ENCODE results near the gene CYBB. TPM values are rescaled to one million over a fixed set of nuclear protein-coding genes. Genes with fewer than 3 reads are reported as not detected.

Gene CYBB
- polyA plus RNA-seq, 1 of the 3 experiments (the other 2 are of a cell fraction) = not detected

- Histone ChIP-seq H3K4me1 (ENCODE audit: control insufficient read depth in 1 of 2, insufficient read depth in 2 of 2, low read depth in 1 of 2, low read length in 1 of 2) (no peaks in the 10 kb centered on the region), H3K36me3 (replicated peaks in 1 of 2; ENCODE audit: control insufficient read depth in 1 of 2, insufficient read depth in 2 of 2, low read length in 1 of 2) (no peaks in the 10 kb centered on the region), H4K20me1 (ENCODE audit: insufficient read depth) (no peaks in the 10 kb centered on the region), H3K27ac (ENCODE audit: low read depth in 2 of 2, low read length in 1 of 2) (no peak overlapping the region), H3K9ac (no peak overlapping the region), H3K9me2 (no peaks in the 10 kb centered on the region), H3K79me2 (ENCODE audit: insufficient read depth) (no peaks in the 10 kb centered on the region), H2AFZ (ENCODE audit: low read depth) (no peak overlapping the region), H3K9me3 (no peaks in the 10 kb centered on the region), H3K4me2 (no peak overlapping the region), H3F3A (replicated peaks; ENCODE audit: insufficient read depth) (no peaks in the 10 kb centered on the region), H3K27me3 (ENCODE audit: insufficient read depth) (no peaks in the 10 kb centered on the region; the same call in 1 of the 2 replicates), H3K4me3 (ENCODE audit: low read depth in 2 of 2, low read length in 1 of 2) (no peak overlapping the region)
- DNase-seq = no peak
- CTCF ChIA-PET = interaction anchor here (0.8 to 5.4 kb wide), 18 partner anchors 10 to 429 kb away, joined by 3 to 49 read pairs (median 6); partner anchors contain the start of gene CYBB
- TF ChIP-seq RFX5 (IDR thresholded peaks at IDR 0.05; ENCODE audit: low read length) (no peak), CTCF (IDR thresholded peaks at IDR 0.05) (no peak), RXRA (IDR thresholded peaks at IDR 0.05; ENCODE audit: borderline replicate concordance, low read depth) (no peak), SIN3A (IDR thresholded peaks at IDR 0.05; ENCODE audit: borderline replicate concordance, low read depth, low read length) (no peak), EZH2phosphoT487 (IDR thresholded peaks at IDR 0.05; ENCODE audit: borderline replicate concordance, low read depth) (no peak), MAX (IDR thresholded peaks at IDR 0.05; ENCODE audit: low read depth) (no peak), TAF1 (IDR thresholded peaks at IDR 0.05; ENCODE audit: borderline replicate concordance, low read depth, low read length) (no peak), FOXJ3 (CRISPR knock-in tag; IDR thresholded peaks at IDR 0.05) (no peak)
- 22% methylated on average over 5 of the region's 7 CpGs for WGBS (ENCODE audit: low lambda C conversion rate)
- POLR2A ChIA-PET = no interaction called here
Observed at GRCh38 chrX:37746218-37746941, 33.5 kb upstream of the CYBB start.

- H3K27ac ChIP-seq (ENCODE audit: low read depth in 2 of 2, low read length in 1 of 2) = no peak overlapping the region
- no peaks in the 10 kb centered on the region for H4K20me1 ChIP-seq (ENCODE audit: insufficient read depth)
- no peak overlapping the region for H3K4me3 ChIP-seq (ENCODE audit: low read depth in 2 of 2, low read length in 1 of 2)
- no peaks in the 10 kb centered on the region for H3K79me2 ChIP-seq (ENCODE audit: insufficient read depth)
- H3K36me3 ChIP-seq (replicated peaks in 1 of 2; ENCODE audit: control insufficient read depth in 1 of 2, insufficient read depth in 2 of 2, low read length in 1 of 2) = no peaks in the 10 kb centered on the region
- no peaks in the 10 kb centered on the region for H3F3A ChIP-seq (replicated peaks; ENCODE audit: insufficient read depth)
- no peak overlapping the region for H3K4me2 ChIP-seq
- H3K9me2 ChIP-seq = no peaks in the 10 kb centered on the region
- DNase-seq = no peak
- ChIA-PET POLR2A (no interaction called here), CTCF (interaction anchor here (3.3 to 5.4 kb wide), 2 partner anchors 78 to 429 kb away, joined by 22 to 49 read pairs; no protein-coding TSS in a partner anchor)
- no peaks in the 10 kb centered on the region for H3K4me1 ChIP-seq (ENCODE audit: control insufficient read depth in 1 of 2, insufficient read depth in 2 of 2, low read depth in 1 of 2, low read length in 1 of 2)
- H3K27me3 ChIP-seq (ENCODE audit: insufficient read depth) = no peaks in the 10 kb centered on the region; the same call in 1 of the 2 replicates
- H3K9me3 ChIP-seq = no peaks in the 10 kb centered on the region
- H3K9ac ChIP-seq = no peak overlapping the region
- 40% methylated on average over 1 of the region's 1 CpG for WGBS (ENCODE audit: low lambda C conversion rate)
- H2AFZ ChIP-seq (ENCODE audit: low read depth) = no peak overlapping the region
- no peak for TF ChIP-seq ZBTB33 (IDR thresholded peaks at IDR 0.05; ENCODE audit: borderline replicate concordance, low read depth)
- no peak for TF ChIP-seq REST (IDR thresholded peaks at IDR 0.05; ENCODE audit: low read depth, low read length)
- TF ChIP-seq PBX3 (IDR thresholded peaks at IDR 0.05) = no peak
- TF ChIP-seq CTCF (IDR thresholded peaks at IDR 0.05) = no peak
- no peak for TF ChIP-seq RAD21 (IDR thresholded peaks at IDR 0.05; ENCODE audit: low read length)
Observed at GRCh38 chrX:37746951-37747350, 32.9 kb upstream of the CYBB start.

All from SK-N-SH (cell line).